Breast epithelium (tissue), 4 donors: ENCODE results near the gene ZCCHC17. TPM values are rescaled to one million over a fixed set of nuclear protein-coding genes. Genes with fewer than 3 reads are reported as not detected.
A peak's percentile ranks its signal among the peaks of the same experiment; 100 is the strongest.

Experiments used
- DNase-seq, 2 donors: peaks; one replicate each; pipeline ENCODE4 v3.0.0-alpha.2; 2019; ENCODE audit warnings: low spot score in 2 of 2
- H3K27ac ChIP-seq, 2 donors: fragments of 200-600 bp; sonication (generic) in 1 of 2; one replicate each; pipeline ENCODE4 v1.5.1; 2016 to 2019; ENCODE audit warnings: mild to moderate bottlenecking in 1 of 2
- H3K27me3 ChIP-seq, 2 donors: fragments of 200-600 bp; sonication (generic) in 1 of 2; one replicate each; pipeline versions ENCODE4 v1.5.1 to v1.6.0; 2017 to 2019; ENCODE audit warnings: control low read depth in 1 of 2, mild to moderate bottlenecking in 1 of 2
- H3K36me3 ChIP-seq: fragments of 200-600 bp; one replicate; pipeline ENCODE4 v1.5.1; 2019
- H3K4me1 ChIP-seq, 2 donors: fragments of 200-600 bp; sonication (generic); one replicate each; pipeline ENCODE4 v1.5.1; 2016 to 2019; ENCODE audit warnings: control low read depth in 1 of 2
- H3K4me3 ChIP-seq, 3 donors: fragments of 200-600 bp; sonication (generic); 1 replicate in 2 of 3; 2 replicates in 1 of 3; pipeline ENCODE4 v1.5.1; 2016 to 2019; ENCODE audit warnings: mild to moderate bottlenecking in 3 of 3, moderate library complexity in 2 of 3
- H3K9me3 ChIP-seq, 2 donors: fragments of 200-600 bp; sonication (generic) in 1 of 2; one replicate each; pipeline ENCODE4 v1.5.1; 2016 to 2019; ENCODE audit warnings: control low read depth in 1 of 2
- POLR2A ChIP-seq: fragments of 450-650 bp; IDR thresholded peaks from one replicate; pipeline ENCODE4 v1.6.1; 2016; ENCODE audit warnings: antibody characterized with exemption, mild to moderate bottlenecking, moderate library complexity
- POLR2AphosphoS5 ChIP-seq, 3 donors: sonication (generic); formaldehyde crosslinking; IDR thresholded peaks; one replicate each; pipeline ENCODE4 v1.6.1; 2017; ENCODE audit warnings: antibody characterized with exemption in 3 of 3
- intact Hi-C: fragments of 100-400 bp; cut with DNase I; formaldehyde crosslinking; loops from one replicate; pipeline ENCODE4 v1.15.1; 2023; ENCODE audit warnings: low total_unique reads
- total RNA-seq, 3 donors: library from RNA; depleted of rRNA; stranded (reverse); fragments of >200 nt; gene quantifications; one replicate each; pipeline ENCODE4 v1.1.0, GENCODE V29; 2016
- TF ChIP-seq, protein P1 (sequence below), 3 donors: fragments of 450-650 bp; IDR thresholded peaks; one replicate each; pipeline ENCODE4 v1.5.1; 2016 to 2017; ENCODE audit warnings: antibody characterized with exemption in 3 of 3, mild to moderate bottlenecking in 3 of 3, moderate library complexity in 3 of 3

ZCCHC17 gene
- total RNA-seq, 3 donors from 2014 or later: 24.6 to 42.9 (median 29.6) TPM

- no peaks in the 10 kb centered on the region for H3K27me3 ChIP-seq
- no peak for DNase-seq
- H3K36me3 ChIP-seq: no peaks in the 10 kb centered on the region
- no peaks in the 10 kb centered on the region for H3K9me3 ChIP-seq
- H3K4me1 ChIP-seq: no peaks in the 10 kb centered on the region
- H3K4me3 ChIP-seq: no peak overlapping the region
- intact Hi-C loops: no loop called here
- TF ChIP-seq POLR2A (no peak), POLR2AphosphoS5 (IDR thresholded peaks at IDR 0.05) (no peak)
- TF ChIP-seq, protein P1, sequence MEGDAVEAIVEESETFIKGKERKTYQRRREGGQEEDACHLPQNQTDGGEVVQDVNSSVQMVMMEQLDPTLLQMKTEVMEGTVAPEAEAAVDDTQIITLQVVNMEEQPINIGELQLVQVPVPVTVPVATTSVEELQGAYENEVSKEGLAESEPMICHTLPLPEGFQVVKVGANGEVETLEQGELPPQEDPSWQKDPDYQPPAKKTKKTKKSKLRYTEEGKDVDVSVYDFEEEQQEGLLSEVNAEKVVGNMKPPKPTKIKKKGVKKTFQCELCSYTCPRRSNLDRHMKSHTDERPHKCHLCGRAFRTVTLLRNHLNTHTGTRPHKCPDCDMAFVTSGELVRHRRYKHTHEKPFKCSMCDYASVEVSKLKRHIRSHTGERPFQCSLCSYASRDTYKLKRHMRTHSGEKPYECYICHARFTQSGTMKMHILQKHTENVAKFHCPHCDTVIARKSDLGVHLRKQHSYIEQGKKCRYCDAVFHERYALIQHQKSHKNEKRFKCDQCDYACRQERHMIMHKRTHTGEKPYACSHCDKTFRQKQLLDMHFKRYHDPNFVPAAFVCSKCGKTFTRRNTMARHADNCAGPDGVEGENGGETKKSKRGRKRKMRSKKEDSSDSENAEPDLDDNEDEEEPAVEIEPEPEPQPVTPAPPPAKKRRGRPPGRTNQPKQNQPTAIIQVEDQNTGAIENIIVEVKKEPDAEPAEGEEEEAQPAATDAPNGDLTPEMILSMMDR (IDR thresholded peaks at IDR 0.05): no peak
- H3K27ac ChIP-seq: no peak overlapping the region
Observed at GRCh38 chr1:31387612-31388011, 90.8 kb downstream of the ZCCHC17 start.

DNA sequence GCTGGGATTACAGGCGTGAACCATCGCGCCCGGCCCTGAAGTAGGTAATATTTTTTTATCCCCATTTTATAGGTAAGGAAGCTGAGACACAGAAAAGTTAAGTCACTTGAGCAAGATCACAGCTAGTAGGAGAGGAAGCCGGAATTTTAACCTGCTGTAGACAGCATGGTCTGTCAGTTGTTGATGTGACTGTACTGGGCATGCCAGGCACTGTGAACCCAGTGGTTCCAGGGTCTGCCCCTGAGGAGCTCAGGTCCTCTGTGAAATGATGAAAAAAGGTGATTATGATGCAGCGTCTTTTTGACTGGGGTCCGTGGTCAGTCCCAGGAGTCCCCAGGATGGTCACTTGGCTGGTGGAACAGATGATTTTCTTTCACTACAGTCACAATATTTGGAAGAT lies 92.8 kb downstream of the ZCCHC17 start:
- intact Hi-C loops: no loop called here
- H3K36me3 ChIP-seq: no peaks in the 10 kb centered on the region
- H3K4me1 ChIP-seq: peaks cover 0 to 3% of the 10 kb centered on the region in 2 donors
- DNase-seq: no peak
- TF ChIP-seq POLR2AphosphoS5 (IDR thresholded peaks at IDR 0.05) (no peak), POLR2A (no peak)
- TF ChIP-seq, protein P1 (IDR thresholded peaks at IDR 0.05): no peak
- no peak overlapping the region for H3K4me3 ChIP-seq
- H3K27ac ChIP-seq: peak overlapping the region in 1 of 2 donors; percentile 77
- H3K27me3 ChIP-seq: no peaks in the 10 kb centered on the region
- no peaks in the 10 kb centered on the region for H3K9me3 ChIP-seq

- TF ChIP-seq, protein P1 (IDR thresholded peaks at IDR 0.05): no peak
- TF ChIP-seq POLR2A: no peak
- no peak for TF ChIP-seq POLR2AphosphoS5 (IDR thresholded peaks at IDR 0.05)
- H3K9me3 ChIP-seq: no peaks in the 10 kb centered on the region
Observed at GRCh38 chr1:31390071-31390470, 93.2 kb downstream of the ZCCHC17 start.

DNA sequence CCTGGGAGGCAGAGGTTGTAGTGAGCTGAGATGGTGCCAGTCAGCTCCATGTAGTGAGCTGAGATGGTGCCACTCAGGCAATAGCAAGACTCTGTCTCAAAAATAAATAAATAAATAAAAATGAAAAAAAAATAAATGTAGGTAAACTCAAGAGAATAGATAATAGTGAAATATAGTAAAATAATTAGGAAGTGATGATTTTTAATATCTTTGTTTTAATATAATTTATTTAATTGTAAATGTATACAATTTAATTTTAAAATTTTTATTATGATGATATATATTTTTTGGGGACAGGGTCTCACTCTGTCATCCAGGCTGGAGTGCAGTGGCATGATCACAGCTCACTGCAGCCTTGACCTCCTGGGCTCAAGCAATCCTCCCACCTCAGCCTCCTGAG lies 96.6 kb downstream of the ZCCHC17 start:
- H3K27me3 ChIP-seq: no peaks in the 10 kb centered on the region
- peaks cover 0 to 7% of the 10 kb centered on the region in 2 donors for H3K4me1 ChIP-seq
- no peaks in the 10 kb centered on the region for H3K36me3 ChIP-seq
- H3K4me3 ChIP-seq: no peak overlapping the region
- TF ChIP-seq, protein P1 (IDR thresholded peaks at IDR 0.05): no peak
- no peak for TF ChIP-seq POLR2A
- no peak for TF ChIP-seq POLR2AphosphoS5 (IDR thresholded peaks at IDR 0.05)
- intact Hi-C loops: no loop called here
- H3K27ac ChIP-seq: no peak overlapping the region
- DNase-seq: no peak
- H3K9me3 ChIP-seq: no peaks in the 10 kb centered on the region

More at GRCh38 chr1:31390071-31390470, 93.2 kb downstream of the ZCCHC17 start:
- Histone ChIP-seq H3K27ac (peak overlapping the region; percentile 30 to 77), H3K27me3 (no peaks in the 10 kb centered on the region), H3K4me3 (no peak overlapping the region), H3K4me1 (peaks cover 0 to 7% of the 10 kb centered on the region in 2 donors), H3K36me3 (no peaks in the 10 kb centered on the region)
- DNase-seq: peak; percentile 66 to 67
- intact Hi-C loops: no loop called here

DNA sequence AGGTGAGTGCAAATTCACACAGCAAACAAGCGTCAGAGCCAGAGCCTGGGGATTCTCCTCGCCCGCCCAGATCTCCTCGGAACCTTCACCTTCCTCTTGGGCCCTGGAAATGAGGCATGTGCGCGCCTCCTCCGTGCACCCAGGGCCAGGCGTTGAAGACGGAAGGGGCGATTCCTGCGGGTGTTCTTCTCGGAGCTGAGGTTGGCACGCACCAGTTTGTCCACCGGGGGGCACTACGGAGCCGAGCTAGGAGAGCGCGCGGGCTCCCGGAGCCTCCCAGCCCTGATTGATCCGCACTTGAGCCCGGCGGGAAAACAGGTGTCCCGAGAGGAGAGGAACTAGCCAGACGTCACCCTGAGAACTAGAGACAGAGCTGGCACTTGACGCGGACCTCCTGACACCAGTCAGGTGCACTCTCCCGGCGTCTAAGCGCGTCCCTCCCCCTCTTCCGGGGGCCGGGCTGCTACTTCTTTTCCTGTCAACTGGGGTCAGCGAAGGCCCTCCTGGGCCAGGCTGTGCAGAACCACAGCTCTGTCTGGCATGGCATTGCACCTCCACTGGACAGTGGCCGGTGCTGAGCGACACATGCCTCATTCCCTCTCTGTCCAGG lies 97.9 kb downstream of the ZCCHC17 start:
- intact Hi-C loops: no loop called here
- no peaks in the 10 kb centered on the region for H3K9me3 ChIP-seq
- H3K27ac ChIP-seq: peak overlapping the region; percentile 26 to 48
- H3K27me3 ChIP-seq: no peaks in the 10 kb centered on the region
- H3K4me1 ChIP-seq: peaks cover 0 to 7% of the 10 kb centered on the region in 2 donors
- H3K4me3 ChIP-seq: peak overlapping the region; percentile 28 to 60 (median 35)
- TF ChIP-seq, protein P1 (IDR thresholded peaks at IDR 0.05): peak; percentile 42 to 92 (median 89)
- peak in 1 of 3 donors; percentile 41 for TF ChIP-seq POLR2AphosphoS5 (IDR thresholded peaks at IDR 0.05)
- TF ChIP-seq POLR2A: no peak
- no peaks in the 10 kb centered on the region for H3K36me3 ChIP-seq
- DNase-seq: peak; percentile 88 to 91
